D721Med (cell line): ENCODE results near the gene FAM76A.
"Not testable (repeated sequence)": the region's sequence is repeated elsewhere in the genome, so short reads cannot be mapped to it uniquely, and the experiment has no call there.

Experiments used
- DNase-seq: peaks from one replicate; pipeline ENCODE4 v3.0.0; 2011; ENCODE audit warnings: low spot score; ENCODE audit not compliant: insufficient read length
- FAIRE-seq: peaks from 2 replicates; lab custom pipeline; 2011; peaks lifted over from hg19 to GRCh38; lab: Jason Lieb, UNC
- TF ChIP-seq, protein P1 (sequence below): IDR thresholded peaks from 2 replicates; pipeline ENCODE4 v1.5.1; 2012; ENCODE audit warnings: mild to moderate bottlenecking, control low read depth; ENCODE audit not compliant: insufficient read depth; ENCODE audit errors: missing control alignments

FAM76A gene

DNA sequence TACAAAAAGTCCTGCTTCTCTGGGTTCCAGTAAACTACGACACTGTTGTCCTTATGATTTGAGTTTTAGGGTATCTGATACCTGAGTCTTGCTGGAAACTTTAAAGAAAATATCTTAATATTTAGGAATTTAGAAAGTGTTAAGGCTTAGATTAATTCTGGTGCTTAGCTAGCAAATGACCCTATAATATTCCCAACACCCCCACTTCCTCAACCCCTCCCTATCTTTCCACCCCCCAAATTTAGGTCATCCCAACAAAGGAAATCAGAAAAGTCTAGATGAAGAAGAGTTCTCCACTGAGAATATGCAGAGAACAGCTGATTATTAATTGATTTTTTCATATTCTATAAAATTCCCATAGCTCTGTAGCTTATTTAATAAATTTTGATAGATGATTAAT, 58.9 kb downstream of the FAM76A start:
- TF ChIP-seq, protein P1, sequence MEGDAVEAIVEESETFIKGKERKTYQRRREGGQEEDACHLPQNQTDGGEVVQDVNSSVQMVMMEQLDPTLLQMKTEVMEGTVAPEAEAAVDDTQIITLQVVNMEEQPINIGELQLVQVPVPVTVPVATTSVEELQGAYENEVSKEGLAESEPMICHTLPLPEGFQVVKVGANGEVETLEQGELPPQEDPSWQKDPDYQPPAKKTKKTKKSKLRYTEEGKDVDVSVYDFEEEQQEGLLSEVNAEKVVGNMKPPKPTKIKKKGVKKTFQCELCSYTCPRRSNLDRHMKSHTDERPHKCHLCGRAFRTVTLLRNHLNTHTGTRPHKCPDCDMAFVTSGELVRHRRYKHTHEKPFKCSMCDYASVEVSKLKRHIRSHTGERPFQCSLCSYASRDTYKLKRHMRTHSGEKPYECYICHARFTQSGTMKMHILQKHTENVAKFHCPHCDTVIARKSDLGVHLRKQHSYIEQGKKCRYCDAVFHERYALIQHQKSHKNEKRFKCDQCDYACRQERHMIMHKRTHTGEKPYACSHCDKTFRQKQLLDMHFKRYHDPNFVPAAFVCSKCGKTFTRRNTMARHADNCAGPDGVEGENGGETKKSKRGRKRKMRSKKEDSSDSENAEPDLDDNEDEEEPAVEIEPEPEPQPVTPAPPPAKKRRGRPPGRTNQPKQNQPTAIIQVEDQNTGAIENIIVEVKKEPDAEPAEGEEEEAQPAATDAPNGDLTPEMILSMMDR, result no peak

DNA sequence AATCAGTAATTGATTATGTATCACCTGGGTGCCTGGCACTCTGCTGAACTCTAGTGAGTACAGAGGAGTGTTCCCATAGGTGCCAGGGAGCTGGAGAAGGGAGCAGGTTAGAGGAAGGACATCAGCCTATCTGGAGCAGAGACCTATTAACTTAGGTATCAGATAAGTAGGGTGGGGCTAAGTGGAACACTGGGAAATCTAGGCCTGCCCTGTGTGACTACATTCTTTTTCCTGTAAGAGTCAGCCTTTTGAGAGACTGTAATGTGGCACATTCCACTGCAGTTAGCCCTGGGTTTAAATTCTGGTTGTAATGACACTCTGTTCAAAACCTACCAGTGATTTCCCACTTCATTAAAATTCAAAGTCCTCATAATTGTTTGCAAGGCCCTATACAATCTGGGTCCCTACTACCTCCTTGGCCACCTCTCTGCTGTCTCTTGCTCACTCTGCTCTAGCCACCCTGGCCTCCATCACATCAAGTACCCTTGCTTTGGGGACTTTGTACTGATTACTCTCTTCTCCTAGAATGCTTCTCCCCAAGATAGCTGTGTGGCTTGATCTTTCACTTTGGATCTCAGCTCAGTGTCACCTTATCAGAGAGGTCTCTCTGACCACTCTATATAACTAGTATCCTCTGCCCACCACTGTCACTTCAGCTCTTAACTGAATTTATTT, 60.2 kb downstream of the FAM76A start:
- TF ChIP-seq, protein P1, result no peak
- no peak for FAIRE-seq

More for the DNA sequence above, 58.9 kb downstream of the FAM76A start:
- DNase-seq (no peak), FAIRE-seq (no peak)

GRCh38 chr1:27787895-27788294, 62.1 kb downstream of the FAM76A start:
- DNase-seq (no peak), FAIRE-seq (no peak)
- TF ChIP-seq, protein P1, result no peak

More for the DNA sequence above, 60.2 kb downstream of the FAM76A start:
- DNase-seq, result no peak

- DNase-seq, result no peak
- TF ChIP-seq, protein P1, result no peak
- no peak for FAIRE-seq
These were observed 63.8 kb downstream of the FAM76A start for GRCh38 chr1:27789540-27790041.

- DNase-seq, FAIRE-seq: not testable (repeated sequence)
These were observed 64.5 kb downstream of the FAM76A start for GRCh38 chr1:27790270-27790669.

- TF ChIP-seq, protein P1, result no peak
- FAIRE-seq, result no peak
- DNase-seq, result no peak
These were observed 69.8 kb downstream of the FAM76A start for GRCh38 chr1:27795601-27796000.

DNA sequence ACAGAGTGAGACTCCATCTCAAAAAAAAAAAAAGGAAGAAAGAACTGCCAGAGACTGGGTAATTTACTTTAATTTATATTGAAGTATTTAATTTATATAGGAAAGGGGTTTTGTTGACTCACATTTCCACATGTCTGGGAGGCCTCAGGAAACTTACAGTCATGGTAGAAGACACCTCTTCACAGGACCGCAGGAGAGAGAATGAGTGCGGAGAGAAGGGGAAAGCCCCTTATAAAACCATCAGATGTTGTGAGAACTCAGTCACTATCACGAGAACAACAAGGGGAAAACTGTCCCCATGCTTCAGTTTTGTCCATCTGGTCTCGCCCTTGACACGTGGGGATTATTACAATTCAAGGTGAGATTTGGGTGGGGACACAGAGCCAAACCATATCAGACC, 79.0 kb downstream of the FAM76A start:
- FAIRE-seq, result no peak
- TF ChIP-seq, protein P1, result no peak
- DNase-seq, result no peak
